ENCODE measurements around the gene IGSF3. TPM values are rescaled to one million over a fixed set of nuclear protein-coding genes. Genes with fewer than 3 reads are reported as not detected.

The IGSF3 gene
- total and polyA plus RNA-seq, 2 of the 8 experiments (the other 6 are each of a cell fraction or from before 2014, with no cell fraction given): 30.0 to 32.2 TPM

- no peak overlapping the region for H3K4ac ChIP-seq (replicated peaks; ENCODE audit: insufficient read length, low read depth, low read length)
- FAIRE-seq: no peak
Observed at GRCh38 chr1:116574581-116575291, 92.8 kb downstream of the IGSF3 start.

More at GRCh38 chr1:116574581-116575291, 92.8 kb downstream of the IGSF3 start:
- Histone ChIP-seq H4K8ac (ENCODE audit: extremely low read depth, insufficient read depth, low read length) (no peak overlapping the region), H3K56ac (replicated peaks; ENCODE audit: insufficient read length, low read depth, low read length) (no peak overlapping the region), H3K23ac (ENCODE audit: insufficient read length) (no peak overlapping the region), H3K27me3 (replicated peaks in 1 of 4; ENCODE audit: control insufficient read depth in 3 of 4, extremely low read depth in 1 of 4, insufficient read depth in 3 of 4, low read length in 3 of 4) (peaks cover 0 to 4% (median 0%) of the 10 kb centered on the region in 4 experiments; a peak in 1 of 7 replicates), H3K36me3 (ENCODE audit: control insufficient read depth in 2 of 4, insufficient read depth in 4 of 4, low read length in 3 of 4) (peaks cover 0 to 5% (median 0%) of the 10 kb centered on the region in 4 experiments; a peak in 2 of 8 replicates), H3K18ac (ENCODE audit: extremely low read depth, low read length) (no peak overlapping the region), H3K4me2 (ENCODE audit: insufficient read depth in 1 of 2, low read depth in 2 of 2, low read length in 2 of 2) (no peak overlapping the region), H3K27ac (ENCODE audit: low read depth, low read length) (no peak overlapping the region), H2BK120ac (replicated peaks; ENCODE audit: low read depth, low read length) (no peak overlapping the region), H2AFZ (ENCODE audit: low read length) (no peak overlapping the region), H3K14ac (ENCODE audit: insufficient read length) (no peak overlapping the region), H3K23me2 (ENCODE audit: low read depth, low read length) (peaks cover 9% of the 10 kb centered on the region; the same call in 1 of the 2 replicates), H3K9ac (replicated peaks in 1 of 4; ENCODE audit: extremely low read depth in 1 of 4, low read depth in 3 of 4, low read length in 3 of 4) (no peak overlapping the region), H2BK5ac (ENCODE audit: low read depth, low read length) (no peak overlapping the region), H4K20me1 (replicated peaks in 1 of 2; ENCODE audit: control insufficient read depth in 1 of 2, insufficient read depth in 2 of 2, low read length in 2 of 2) (no peaks in the 10 kb centered on the region), H2BK20ac (ENCODE audit: low read length) (no peak overlapping the region), H3K79me2 (ENCODE audit: control insufficient read depth in 1 of 2, insufficient read depth in 2 of 2, low read length in 2 of 2) (no peaks in the 10 kb centered on the region), H3K79me1 (ENCODE audit: low read depth, low read length) (no peaks in the 10 kb centered on the region), H2BK15ac (ENCODE audit: low read length) (no peak overlapping the region), H3K4me1 (replicated peaks in 1 of 4; ENCODE audit: control insufficient read depth in 3 of 4, insufficient read depth in 4 of 4, low read length in 3 of 4) (peaks cover 0 to 18% (median 6%) of the 10 kb centered on the region in 4 experiments; a peak in 5 of 7 replicates), H3K9me3 (ENCODE audit: insufficient read depth in 2 of 2, low read depth in 1 of 2, low read length in 1 of 2) (no peaks in the 10 kb centered on the region), H2BK12ac (ENCODE audit: low read depth, low read length) (no peak overlapping the region), H4K91ac (replicated peaks; ENCODE audit: insufficient read length, low read length) (no peak overlapping the region), H4K5ac (ENCODE audit: insufficient read length, low read depth, low read length) (no peak overlapping the region), H2AK5ac (ENCODE audit: low read depth, low read length) (no peak overlapping the region), H3K4me3 (ENCODE audit: extremely low read depth in 1 of 4, insufficient read depth in 2 of 4, low read depth in 3 of 4, low read length in 4 of 4) (no peak overlapping the region)
- DNase-seq (ENCODE audit: low read depth in 1 of 2, low spot score in 2 of 2): no peak
- CTCF ChIA-PET (ENCODE audit: partially characterized antibody): interaction anchor here (0.6 to 5.6 kb wide), 32 partner anchors 10 to 485 kb away, joined by 3 to 46 read pairs (median 4); partner anchors contain the start of gene TTF2
- POLR2A ChIA-PET (ENCODE audit: partially characterized antibody): interaction anchor here (0.7 kb wide), 1 partner anchor 29 kb away, joined by 3 read pairs; no protein-coding TSS in a partner anchor
- TF ChIP-seq CREB1 (IDR thresholded peaks at IDR 0.05) (0 out of 2 replicates have a peak, but pooled peaks have one; percentile 23), RAD21 (IDR thresholded peaks at IDR 0.05 in 1 of 2, conservative IDR thresholded peaks at IDR 0.05 in 1 of 2; ENCODE audit: low read depth in 2 of 2, low read length in 2 of 2) (peak; percentile 92 to 94), SIX5 (IDR thresholded peaks at IDR 0.05; ENCODE audit: low read depth, low read length) (no peak), SIRT6 (IDR thresholded peaks at IDR 0.05; ENCODE audit: low read length) (no peak)
- TF ChIP-seq, protein P1, sequence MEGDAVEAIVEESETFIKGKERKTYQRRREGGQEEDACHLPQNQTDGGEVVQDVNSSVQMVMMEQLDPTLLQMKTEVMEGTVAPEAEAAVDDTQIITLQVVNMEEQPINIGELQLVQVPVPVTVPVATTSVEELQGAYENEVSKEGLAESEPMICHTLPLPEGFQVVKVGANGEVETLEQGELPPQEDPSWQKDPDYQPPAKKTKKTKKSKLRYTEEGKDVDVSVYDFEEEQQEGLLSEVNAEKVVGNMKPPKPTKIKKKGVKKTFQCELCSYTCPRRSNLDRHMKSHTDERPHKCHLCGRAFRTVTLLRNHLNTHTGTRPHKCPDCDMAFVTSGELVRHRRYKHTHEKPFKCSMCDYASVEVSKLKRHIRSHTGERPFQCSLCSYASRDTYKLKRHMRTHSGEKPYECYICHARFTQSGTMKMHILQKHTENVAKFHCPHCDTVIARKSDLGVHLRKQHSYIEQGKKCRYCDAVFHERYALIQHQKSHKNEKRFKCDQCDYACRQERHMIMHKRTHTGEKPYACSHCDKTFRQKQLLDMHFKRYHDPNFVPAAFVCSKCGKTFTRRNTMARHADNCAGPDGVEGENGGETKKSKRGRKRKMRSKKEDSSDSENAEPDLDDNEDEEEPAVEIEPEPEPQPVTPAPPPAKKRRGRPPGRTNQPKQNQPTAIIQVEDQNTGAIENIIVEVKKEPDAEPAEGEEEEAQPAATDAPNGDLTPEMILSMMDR (IDR thresholded peaks at IDR 0.05; ENCODE audit: control extremely low read depth in 1 of 3, insufficient read depth in 1 of 3, low read depth in 1 of 3, low read length in 3 of 3): peak; percentile 57 to 86 (median 84)
- 48% methylated on average over 11 of the region's 11 CpGs; no CpG with 5 or more reads in 1 of the 2 experiments for WGBS, 2 experiments (ENCODE audit: extremely low coverage in 1 of 2, insufficient coverage in 1 of 2, insufficient read length in 1 of 2, insufficient replicate concordance in 2 of 2, low coverage in 1 of 2, low lambda C conversion rate in 2 of 2, missing lambda C conversion rate in 1 of 2)

All from H1 (cell line).